ENCODE measurements around the gene CD200R1. TPM values are rescaled to one million over a fixed set of nuclear protein-coding genes. Genes with fewer than 3 reads are reported as not detected.

CD200R1 gene, protein sequence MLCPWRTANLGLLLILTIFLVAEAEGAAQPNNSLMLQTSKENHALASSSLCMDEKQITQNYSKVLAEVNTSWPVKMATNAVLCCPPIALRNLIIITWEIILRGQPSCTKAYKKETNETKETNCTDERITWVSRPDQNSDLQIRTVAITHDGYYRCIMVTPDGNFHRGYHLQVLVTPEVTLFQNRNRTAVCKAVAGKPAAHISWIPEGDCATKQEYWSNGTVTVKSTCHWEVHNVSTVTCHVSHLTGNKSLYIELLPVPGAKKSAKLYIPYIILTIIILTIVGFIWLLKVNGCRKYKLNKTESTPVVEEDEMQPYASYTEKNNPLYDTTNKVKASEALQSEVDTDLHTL
- total RNA-seq (10 to 100 TPM; 11.2 to 22.9 (median 17.8) TPM), polyA plus RNA-seq (10 to 100 TPM; 18.8 to 20.9 TPM), total RNA-seq (20.6 reads per million, percentile 51 among the genes with 10 or more reads in this experiment)

DNA sequence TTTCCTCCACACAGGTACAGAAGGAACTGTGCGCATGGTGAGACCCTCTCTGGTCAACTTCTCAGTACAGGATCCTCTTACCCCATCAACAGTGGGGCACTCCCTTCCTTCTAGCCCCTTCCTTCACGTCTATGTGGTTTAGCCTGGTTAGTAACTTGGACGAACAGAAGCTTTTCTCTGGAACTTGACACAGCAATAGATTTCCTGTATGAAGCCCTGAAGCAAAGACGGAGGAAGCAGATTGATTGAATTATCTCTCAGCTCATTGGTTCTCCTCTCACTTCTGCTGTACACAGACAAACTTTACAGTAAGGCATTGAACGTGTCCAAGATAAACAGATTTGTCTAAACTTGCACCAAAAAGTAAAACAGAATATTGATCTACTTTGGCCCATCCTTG, at the start of gene CD200R1:
CD200R1 (minus strand) TSS at position 210 of the 400 bp plus-strand sequence. CDS start 246 bp downstream, outside the sequence.
- DNase-seq (peak in 6 of 9 donors; percentile 22 to 41 (median 34)), ATAC-seq (peak; percentile 65)
- no peaks in the 10 kb centered on the region for H3K36me3 ChIP-seq (ENCODE audit: control insufficient read depth in 2 of 3, insufficient read depth in 3 of 3, low read length in 3 of 3)
- peak within 1 kb of the TSS; percentile 80 for H3K27ac ChIP-seq (ENCODE audit: low read depth, low read length)
- peaks cover 28 to 39% of the 10 kb centered on the region in 2 donors for H3K4me1 ChIP-seq (ENCODE audit: control insufficient read depth in 2 of 2, insufficient read depth in 2 of 2, low read length in 2 of 2)
- no peaks in the 10 kb centered on the region for H3K9me3 Mint-ChIP-seq
- no peaks in the 10 kb centered on the region for H3K27me3 Mint-ChIP-seq
- peak within 1 kb of the TSS; percentile 72 for H3K4me3 ChIP-seq (ENCODE audit: low read length)
- H3K4me3 Mint-ChIP-seq: peak within 1 kb of the TSS; percentile 83 to 98 (median 94)
- H3K9me3 ChIP-seq (ENCODE audit: control insufficient read depth in 2 of 3, low read length in 3 of 3): no peaks in the 10 kb centered on the region
- POLR2A ChIA-PET: interaction anchor here (0.9 to 2.1 kb wide), 12 partner anchors 9 to 540 kb away, joined by 3 to 14 read pairs (median 6); partner anchors contain the start of genes GTPBP8 and SPICE1
- peak within 1 kb of the TSS; percentile 86 to 97 (median 95) for H3K27ac Mint-ChIP-seq
- H3K36me3 Mint-ChIP-seq: peaks cover 0 to 5% (median 0%) of the 10 kb centered on the region in 5 donors
- intact Hi-C loops (cut with micrococcal nuclease): loop anchor here (1.0 to 10.0 kb wide), 8 partner anchors 30 to 840 kb away; partner anchors contain the start of genes ATG3 (in 1 of the 2), CD200R1L (in 1 of the 2), GCSAM (in 1 of the 2) and SLC35A5 (in 1 of the 2)
- no peaks in the 10 kb centered on the region for H3K27me3 ChIP-seq (ENCODE audit: control insufficient read depth in 2 of 2, insufficient read depth in 2 of 2, low read length in 2 of 2)
- peaks cover 52 to 83% (median 69%) of the 10 kb centered on the region in 7 donors for H3K4me1 Mint-ChIP-seq
- CTCF ChIA-PET: interaction anchor here (0.7 to 3.3 kb wide), 9 partner anchors 12 to 333 kb away, joined by 3 to 22 read pairs (median 4); partner anchors contain the start of gene GTPBP8

DNA sequence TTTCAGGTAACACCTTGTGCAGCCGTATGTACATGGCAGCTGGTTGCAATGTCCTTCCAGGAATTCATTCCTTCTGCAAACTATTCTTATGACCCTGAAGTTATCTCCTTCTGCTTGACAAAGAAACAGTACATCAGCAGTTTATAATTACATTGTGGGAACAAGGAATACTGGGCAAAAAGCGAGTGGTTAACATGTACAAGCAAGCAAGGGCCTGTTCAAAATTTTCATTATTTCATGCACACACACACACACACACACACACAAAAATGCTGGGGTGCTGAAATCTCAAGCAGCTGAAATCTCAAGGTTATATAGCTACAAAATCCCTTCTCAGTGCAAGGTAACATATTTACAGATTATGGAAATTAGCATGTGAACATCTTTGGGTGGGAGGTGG, 46.6 kb upstream of the CD200R1 start:
- no peak overlapping the region for H3K27ac ChIP-seq (ENCODE audit: low read depth, low read length)
- DNase-seq (no peak), ATAC-seq (no peak)
- intact Hi-C loops (cut with micrococcal nuclease): no loop called here
- H3K4me1 Mint-ChIP-seq: peaks cover 37 to 67% (median 50%) of the 10 kb centered on the region in 7 donors
- H3K4me1 ChIP-seq (ENCODE audit: control insufficient read depth in 2 of 2, insufficient read depth in 2 of 2, low read length in 2 of 2): peaks cover 19 to 21% of the 10 kb centered on the region in 2 donors
- H3K36me3 ChIP-seq (ENCODE audit: control insufficient read depth in 2 of 3, insufficient read depth in 3 of 3, low read length in 3 of 3): no peaks in the 10 kb centered on the region
- no peaks in the 10 kb centered on the region for H3K9me3 ChIP-seq (ENCODE audit: control insufficient read depth in 2 of 3, low read length in 3 of 3)
- H3K4me3 Mint-ChIP-seq: peak overlapping the region in 1 of 10 donors; percentile 89
- H3K27me3 ChIP-seq (ENCODE audit: control insufficient read depth in 2 of 2, insufficient read depth in 2 of 2, low read length in 2 of 2): no peaks in the 10 kb centered on the region
- H3K27ac Mint-ChIP-seq: peak overlapping the region in 5 of 9 donors; percentile 87 to 94 (median 88)
- H3K36me3 Mint-ChIP-seq: peaks cover 0 to 11% (median 11%) of the 10 kb centered on the region in 5 donors
- no peaks in the 10 kb centered on the region for H3K27me3 Mint-ChIP-seq
- no peak overlapping the region for H3K4me3 ChIP-seq (ENCODE audit: low read length)
- H3K9me3 Mint-ChIP-seq: peaks cover 0 to 2% (median 0%) of the 10 kb centered on the region in 11 donors
- ChIA-PET POLR2A (interaction anchor here (0.7 to 9.6 kb wide), 4 partner anchors 15 to 310 kb away, joined by 3 to 106 read pairs (median 3); no protein-coding TSS in a partner anchor), CTCF (interaction anchor here (0.7 to 1.0 kb wide), 2 partner anchors 29 to 896 kb away, joined by 3 read pairs; no protein-coding TSS in a partner anchor)

DNA sequence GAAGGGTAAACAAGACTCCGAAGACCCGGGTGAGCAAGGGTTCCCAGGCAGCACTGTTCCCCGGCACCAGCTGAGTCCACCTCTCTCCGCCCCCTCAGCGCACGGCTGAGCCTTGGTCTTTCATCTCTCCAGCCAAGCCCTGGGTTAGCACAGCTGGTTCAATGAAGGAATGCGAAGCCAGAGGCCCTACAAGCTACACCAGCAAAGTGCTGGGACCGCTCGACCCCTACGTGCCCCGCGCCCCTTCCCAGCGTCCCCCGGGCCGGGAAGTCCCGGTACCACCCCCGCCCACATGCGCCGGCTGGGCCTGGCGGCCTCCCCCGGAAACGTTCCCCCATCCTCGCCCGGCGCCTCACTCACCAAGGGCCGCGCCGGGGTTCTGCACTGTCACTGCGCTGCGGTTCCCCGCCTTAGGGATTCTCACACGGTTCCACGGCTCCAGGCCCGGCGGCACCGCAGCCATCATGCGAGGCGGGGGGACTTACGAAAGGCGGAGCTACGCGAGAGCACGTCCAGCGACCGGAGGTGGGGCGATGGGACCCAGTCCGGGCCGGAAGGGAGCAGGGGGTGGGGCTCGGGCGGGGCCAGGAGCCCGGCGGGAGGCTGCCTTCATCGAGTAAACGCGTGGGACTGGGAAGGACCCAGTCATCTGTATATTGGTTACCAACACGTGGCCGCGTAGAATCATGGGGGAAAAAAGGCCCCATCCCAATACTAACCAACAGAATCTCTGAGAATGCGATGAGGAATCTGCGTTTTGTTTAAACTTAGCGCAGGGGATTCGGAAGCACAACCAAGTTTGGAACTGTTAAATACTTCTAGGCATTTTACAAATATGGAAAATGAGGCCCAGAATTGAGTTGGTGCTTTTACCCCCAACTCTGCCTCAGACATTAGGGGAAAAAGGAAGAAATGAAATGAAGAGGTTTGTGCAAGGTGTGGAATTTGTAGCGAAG, 44.6 kb upstream of the CD200R1 start:
- CTCF ChIA-PET: interaction anchor here (0.8 to 1.6 kb wide), 6 partner anchors 15 to 376 kb away, joined by 3 to 9 read pairs (median 3); partner anchors contain the start of gene GTPBP8
- peak; percentile 92 for ATAC-seq

DNA sequence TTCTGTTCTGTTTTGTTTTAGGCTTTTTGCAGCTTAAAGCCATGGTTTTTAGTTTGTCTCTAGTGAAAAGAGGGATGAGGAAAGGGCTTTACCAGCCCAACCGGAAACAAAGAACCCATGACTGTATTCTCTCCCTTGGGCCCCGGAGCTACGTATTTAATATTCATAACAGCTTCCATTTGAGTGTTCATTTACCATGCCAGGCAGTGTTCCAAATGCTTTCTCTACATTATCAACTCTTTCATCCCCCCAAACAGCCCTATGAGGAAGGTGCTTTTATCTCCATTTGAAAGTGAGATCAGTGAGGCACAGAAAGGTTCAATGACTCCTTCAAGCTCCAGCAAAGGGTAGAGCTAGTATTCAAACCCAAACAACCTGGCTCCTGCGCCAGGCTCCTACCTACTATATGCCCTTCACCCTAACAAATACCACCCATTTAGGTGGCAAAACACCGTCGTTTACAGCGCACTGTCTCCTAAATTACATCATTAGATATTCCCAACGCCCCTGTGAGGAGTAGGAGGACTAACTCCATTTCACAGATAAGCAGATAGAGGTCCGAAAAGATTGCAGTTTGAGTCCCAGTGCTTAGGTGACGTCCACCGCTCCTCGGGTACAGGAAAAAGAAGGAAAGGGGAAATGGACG, 43.8 kb upstream of the CD200R1 start:
- H3K27me3 ChIP-seq (ENCODE audit: control insufficient read depth in 2 of 2, insufficient read depth in 2 of 2, low read length in 2 of 2): no peaks in the 10 kb centered on the region
- intact Hi-C loops (cut with micrococcal nuclease): loop anchor here (1.0 to 10.0 kb wide), 15 partner anchors 7 to 1474 kb away; partner anchors contain the start of genes CCDC191 (in 2 of the 2), GTPBP8 (in 2 of the 2), QTRT2 (in 2 of the 2) and SLC35A5 (in 2 of the 2)

More for the DNA sequence above, 44.6 kb upstream of the CD200R1 start:
- Mint-ChIP-seq H3K9me3 (peaks cover 0 to 2% (median 0%) of the 10 kb centered on the region in 11 donors), H3K4me3 (peak overlapping the region; percentile 87 to 97 (median 92)), H3K36me3 (peaks cover 0 to 31% (median 25%) of the 10 kb centered on the region in 5 donors), H3K27me3 (no peaks in the 10 kb centered on the region), H3K4me1 (peaks cover 44 to 87% (median 71%) of the 10 kb centered on the region in 7 donors), H3K27ac (peak overlapping the region; percentile 87 to 96 (median 91))
- intact Hi-C loops (cut with micrococcal nuclease): loop anchor here (1.0 to 10.0 kb wide), 15 partner anchors 8 to 1475 kb away; partner anchors contain the start of genes CCDC191 (in 2 of the 2), GTPBP8 (in 2 of the 2), QTRT2 (in 2 of the 2) and SLC35A5 (in 2 of the 2)
- Histone ChIP-seq H3K27ac (ENCODE audit: low read depth, low read length) (peak overlapping the region; percentile 96), H3K4me3 (ENCODE audit: low read length) (peak overlapping the region; percentile 81), H3K36me3 (ENCODE audit: control insufficient read depth in 2 of 3, insufficient read depth in 3 of 3, low read length in 3 of 3) (peaks cover 0 to 16% (median 4%) of the 10 kb centered on the region in 3 experiments), H3K4me1 (ENCODE audit: control insufficient read depth in 2 of 2, insufficient read depth in 2 of 2, low read length in 2 of 2) (peaks cover 19 to 21% of the 10 kb centered on the region in 2 donors), H3K27me3 (ENCODE audit: control insufficient read depth in 2 of 2, insufficient read depth in 2 of 2, low read length in 2 of 2) (no peaks in the 10 kb centered on the region), H3K9me3 (ENCODE audit: control insufficient read depth in 2 of 3, low read length in 3 of 3) (no peaks in the 10 kb centered on the region)
- peak; percentile 69 to 89 (median 74) for DNase-seq
- POLR2A ChIA-PET: interaction anchor here (0.7 to 9.6 kb wide), 12 partner anchors 13 to 676 kb away, joined by 3 to 106 read pairs (median 4); partner anchors contain the start of genes CD200R1, GTPBP8 and USF3

DNA sequence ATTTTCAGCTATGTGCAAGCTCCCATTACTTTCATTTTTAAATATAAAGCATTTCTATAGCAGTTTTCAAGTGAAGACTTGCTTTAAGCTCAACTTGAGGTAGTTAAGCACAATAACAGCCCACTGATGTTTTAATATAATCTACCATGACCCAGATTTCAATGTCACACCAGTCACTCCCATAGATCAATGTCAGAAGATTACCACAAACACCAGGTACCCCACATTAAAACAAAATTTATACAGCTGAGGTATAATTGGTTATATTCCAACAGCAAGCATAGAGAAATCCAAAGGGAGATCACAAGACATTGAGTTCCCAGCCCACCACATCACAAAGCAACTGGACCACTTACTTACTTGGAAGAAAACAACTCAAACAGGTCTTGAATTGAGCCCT, 38.7 kb upstream of the CD200R1 start:
- H3K27me3 ChIP-seq (ENCODE audit: control insufficient read depth in 2 of 2, insufficient read depth in 2 of 2, low read length in 2 of 2): no peaks in the 10 kb centered on the region
- DNase-seq (peak in 1 of 9 donors; percentile 20), ATAC-seq (peak; percentile 24)
- H3K4me3 Mint-ChIP-seq: peak overlapping the region in 6 of 10 donors; percentile 13 to 61 (median 56)
- H3K4me1 Mint-ChIP-seq: peaks cover 38 to 100% (median 92%) of the 10 kb centered on the region in 7 donors
- H3K27ac ChIP-seq (ENCODE audit: low read depth, low read length): peak overlapping the region; percentile 32
- no peaks in the 10 kb centered on the region for H3K9me3 Mint-ChIP-seq
- no peak overlapping the region for H3K4me3 ChIP-seq (ENCODE audit: low read length)
- no peaks in the 10 kb centered on the region for H3K27me3 Mint-ChIP-seq
- H3K36me3 ChIP-seq (ENCODE audit: control insufficient read depth in 2 of 3, insufficient read depth in 3 of 3, low read length in 3 of 3): peaks cover 4 to 31% (median 8%) of the 10 kb centered on the region in 3 experiments
- H3K9me3 ChIP-seq (ENCODE audit: control insufficient read depth in 2 of 3, low read length in 3 of 3): no peaks in the 10 kb centered on the region
- intact Hi-C loops (cut with micrococcal nuclease): loop anchor here (10.0 kb wide), 3 partner anchors 681 to 1469 kb away; partner anchors contain the start of genes ATP6V1A (in 1 of the 2), CD96 (in 1 of the 2), NAA50 (in 1 of the 2) and USF3 (in 1 of the 2)
- H3K27ac Mint-ChIP-seq: peak overlapping the region; percentile 26 to 98 (median 81)
- CTCF ChIA-PET: interaction anchor here (0.6 to 1.2 kb wide), 3 partner anchors 34 to 406 kb away, joined by 3 to 4 read pairs (median 3); no protein-coding TSS in a partner anchor
- POLR2A ChIA-PET: interaction anchor here (1.2 to 9.6 kb wide), 3 partner anchors 7 to 21 kb away, joined by 4 to 106 read pairs (median 4); no protein-coding TSS in a partner anchor
- H3K36me3 Mint-ChIP-seq: peaks cover 11 to 61% (median 46%) of the 10 kb centered on the region in 5 donors
- H3K4me1 ChIP-seq (ENCODE audit: control insufficient read depth in 2 of 2, insufficient read depth in 2 of 2, low read length in 2 of 2): peaks cover 8 to 16% of the 10 kb centered on the region in 2 donors

More for the DNA sequence above, 43.8 kb upstream of the CD200R1 start:
- H3K27ac Mint-ChIP-seq: peak overlapping the region; percentile 87 to 96 (median 91)
- ATAC-seq: no peak
- H3K9me3 ChIP-seq (ENCODE audit: control insufficient read depth in 2 of 3, low read length in 3 of 3): no peaks in the 10 kb centered on the region
- H3K4me1 ChIP-seq (ENCODE audit: control insufficient read depth in 2 of 2, insufficient read depth in 2 of 2, low read length in 2 of 2): peaks cover 19 to 21% of the 10 kb centered on the region in 2 donors
- H3K4me1 Mint-ChIP-seq: peaks cover 45 to 90% (median 78%) of the 10 kb centered on the region in 7 donors
- H3K27me3 Mint-ChIP-seq: no peaks in the 10 kb centered on the region
- CTCF ChIA-PET: interaction anchor here (0.8 to 1.6 kb wide), 7 partner anchors 14 to 375 kb away, joined by 3 to 9 read pairs (median 3); partner anchors contain the start of gene GTPBP8
- peak overlapping the region; percentile 81 for H3K4me3 ChIP-seq (ENCODE audit: low read length)
- DNase-seq: peak in 3 of 9 donors; percentile 7 to 12 (median 12)
- peaks cover 0 to 2% (median 0%) of the 10 kb centered on the region in 11 donors for H3K9me3 Mint-ChIP-seq
- POLR2A ChIA-PET: interaction anchor here (0.9 to 9.6 kb wide), 11 partner anchors 12 to 677 kb away, joined by 3 to 106 read pairs (median 5); partner anchors contain the start of genes CD200R1, GTPBP8 and USF3
- H3K4me3 Mint-ChIP-seq: peak overlapping the region; percentile 87 to 97 (median 92)
- H3K36me3 Mint-ChIP-seq: peaks cover 2 to 30% (median 23%) of the 10 kb centered on the region in 5 donors
- H3K27ac ChIP-seq (ENCODE audit: low read depth, low read length): peak overlapping the region; percentile 96
- H3K36me3 ChIP-seq (ENCODE audit: control insufficient read depth in 2 of 3, insufficient read depth in 3 of 3, low read length in 3 of 3): peaks cover 0 to 21% (median 4%) of the 10 kb centered on the region in 3 experiments

Data from naive thymus-derived CD4-positive, alpha-beta T cell (primary cell).